Islet precursor cell (in vitro differentiated cells): Measurements from ENCODE around the gene GGA1.
"Not testable (repeated sequence)": the region's sequence is repeated elsewhere in the genome, so short reads cannot be mapped to it uniquely, and the experiment has no call there.

ENCODE experiments used
- DNase-seq: peaks from one replicate; pipeline ENCODE4 v3.0.0-alpha.2; 2018

The GGA1 gene

GRCh38 chr22:37656583-37656982 lies 47.9 kb downstream of the GGA1 start:
- not testable (repeated sequence) for DNase-seq

GRCh38 chr22:37657590-37658132 lies 49.0 kb downstream of the GGA1 start:
- DNase-seq: no peak

DNA sequence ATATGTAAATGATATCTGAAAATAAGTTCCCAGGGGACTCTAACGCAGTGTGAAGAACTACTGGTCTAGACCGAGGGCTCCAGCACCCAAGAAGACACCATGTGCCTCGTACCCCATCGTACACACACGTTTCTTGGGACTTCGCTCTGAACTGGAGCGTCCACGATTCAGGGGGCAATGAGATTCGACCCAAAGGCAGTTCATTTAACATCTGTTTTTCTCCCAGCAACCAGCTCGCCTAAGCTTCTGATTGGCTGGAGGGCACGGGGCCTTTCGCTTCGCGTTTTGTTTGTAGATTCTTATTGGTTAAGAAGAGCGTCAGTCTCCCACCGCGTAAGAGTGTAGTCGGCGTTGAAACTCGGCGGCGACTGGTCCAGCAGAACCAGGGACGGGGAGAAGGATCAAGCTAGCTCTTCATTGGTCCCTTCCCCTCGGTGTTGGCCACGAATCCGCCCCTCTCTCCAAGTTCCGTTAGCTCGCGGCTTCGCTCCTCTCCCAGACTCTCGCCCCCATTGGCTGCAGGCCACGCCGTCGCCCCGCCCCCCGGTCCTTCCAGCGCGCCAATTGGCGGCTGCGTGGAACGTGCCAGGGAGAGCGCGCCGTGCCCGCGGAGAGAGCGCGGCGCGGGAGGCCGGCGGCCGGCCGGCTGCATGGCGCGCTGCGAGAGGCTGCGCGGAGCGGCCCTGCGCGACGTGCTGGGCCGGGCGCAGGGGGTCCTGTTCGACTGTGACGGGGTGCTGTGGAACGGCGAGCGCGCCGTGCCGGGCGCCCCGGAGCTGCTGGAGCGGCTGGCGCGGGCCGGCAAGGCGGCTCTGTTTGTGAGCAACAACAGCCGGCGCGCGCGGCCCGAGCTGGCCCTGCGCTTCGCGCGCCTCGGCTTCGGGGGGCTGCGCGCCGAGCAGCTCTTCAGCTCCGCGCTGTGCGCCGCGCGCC lies 49.8 kb downstream of the GGA1 start, which contains the start of gene PDXP:
Gene PDXP (plus strand): TSS at position 591 of the 933 bp plus-strand sequence. CDS start 60 bp downstream, at position 651.
- DNase-seq: peak; percentile 100

- no peak for DNase-seq
These were observed 50.6 kb downstream of the GGA1 start for GRCh38 chr22:37659066-37659896.

DNA sequence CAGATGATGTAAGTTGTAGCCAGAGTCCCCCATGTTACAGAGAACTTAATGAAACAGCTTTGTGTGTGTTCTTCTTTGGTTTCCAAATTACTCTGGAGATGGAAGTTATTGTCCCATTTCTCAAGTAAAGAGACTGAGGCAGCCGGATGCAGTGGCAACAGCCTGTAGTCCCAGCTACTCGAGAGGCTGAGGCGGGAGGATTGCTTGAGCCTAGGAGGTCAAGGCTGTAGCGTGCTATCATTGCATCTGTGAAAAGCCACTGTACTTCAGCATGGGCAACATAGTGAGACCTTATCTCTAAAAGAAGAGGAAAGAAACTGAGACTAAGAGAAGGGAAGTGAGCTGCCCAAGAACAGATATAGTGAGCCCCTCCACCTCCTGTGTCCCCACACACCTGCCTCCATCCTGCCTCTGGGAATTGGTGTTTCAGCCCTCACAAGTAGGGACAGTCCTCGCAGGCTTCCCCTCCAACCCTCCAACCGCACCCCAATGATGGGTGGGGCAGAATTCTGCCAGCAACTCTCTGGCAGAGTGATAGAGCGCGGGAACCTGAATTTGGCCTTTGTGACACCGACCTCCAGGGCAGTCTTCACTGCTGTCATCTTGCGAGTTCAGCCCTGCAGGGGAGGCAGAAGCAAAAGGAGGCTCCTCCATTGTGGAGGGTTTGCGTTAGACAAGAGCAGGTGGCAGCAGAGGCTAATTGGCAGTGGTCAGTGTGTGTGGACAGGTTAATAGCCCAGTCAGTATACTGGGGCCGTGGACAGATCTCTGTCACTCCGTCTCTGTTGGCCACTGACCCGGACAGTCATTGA lies 51.5 kb downstream of the GGA1 start:
- no peak for DNase-seq

- DNase-seq: no peak
These were observed 52.0 kb downstream of the GGA1 start for GRCh38 chr22:37660709-37661045.

GRCh38 chr22:37661160-37661924 lies 52.7 kb downstream of the GGA1 start:
- DNase-seq: peak; percentile 80

- DNase-seq: no peak
These were observed 53.4 kb downstream of the GGA1 start for GRCh38 chr22:37662039-37662438.

DNA sequence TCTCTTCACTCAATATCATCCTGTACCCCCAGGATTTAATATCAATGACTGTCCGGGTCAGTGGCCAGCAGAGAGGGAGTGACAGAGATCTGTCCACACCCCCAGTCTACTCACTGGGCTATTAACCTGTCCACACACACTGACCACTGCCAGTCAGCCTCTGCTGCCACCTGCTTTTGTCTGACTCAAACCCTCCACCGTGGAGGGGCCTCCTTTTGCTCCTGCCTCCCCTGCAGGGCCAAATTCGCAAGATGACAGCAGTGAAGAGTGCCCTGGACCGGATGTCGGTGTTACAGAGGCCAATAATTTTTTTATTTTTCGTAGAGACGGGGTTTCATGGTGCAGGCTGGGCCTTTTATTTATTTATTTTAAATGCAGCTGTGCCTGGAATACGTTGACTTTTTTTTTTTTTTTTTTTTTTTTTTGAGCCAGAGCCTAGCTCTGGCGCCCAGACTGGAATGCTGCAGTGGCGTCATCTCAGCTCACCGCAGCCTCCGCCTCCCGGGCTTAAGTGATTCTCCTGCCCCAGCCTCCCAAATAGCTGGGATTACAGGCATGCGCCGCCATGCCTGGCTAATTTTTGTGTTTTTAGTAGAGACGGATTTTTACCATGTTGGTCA lies 55.0 kb downstream of the GGA1 start:
- DNase-seq: no peak

DNA sequence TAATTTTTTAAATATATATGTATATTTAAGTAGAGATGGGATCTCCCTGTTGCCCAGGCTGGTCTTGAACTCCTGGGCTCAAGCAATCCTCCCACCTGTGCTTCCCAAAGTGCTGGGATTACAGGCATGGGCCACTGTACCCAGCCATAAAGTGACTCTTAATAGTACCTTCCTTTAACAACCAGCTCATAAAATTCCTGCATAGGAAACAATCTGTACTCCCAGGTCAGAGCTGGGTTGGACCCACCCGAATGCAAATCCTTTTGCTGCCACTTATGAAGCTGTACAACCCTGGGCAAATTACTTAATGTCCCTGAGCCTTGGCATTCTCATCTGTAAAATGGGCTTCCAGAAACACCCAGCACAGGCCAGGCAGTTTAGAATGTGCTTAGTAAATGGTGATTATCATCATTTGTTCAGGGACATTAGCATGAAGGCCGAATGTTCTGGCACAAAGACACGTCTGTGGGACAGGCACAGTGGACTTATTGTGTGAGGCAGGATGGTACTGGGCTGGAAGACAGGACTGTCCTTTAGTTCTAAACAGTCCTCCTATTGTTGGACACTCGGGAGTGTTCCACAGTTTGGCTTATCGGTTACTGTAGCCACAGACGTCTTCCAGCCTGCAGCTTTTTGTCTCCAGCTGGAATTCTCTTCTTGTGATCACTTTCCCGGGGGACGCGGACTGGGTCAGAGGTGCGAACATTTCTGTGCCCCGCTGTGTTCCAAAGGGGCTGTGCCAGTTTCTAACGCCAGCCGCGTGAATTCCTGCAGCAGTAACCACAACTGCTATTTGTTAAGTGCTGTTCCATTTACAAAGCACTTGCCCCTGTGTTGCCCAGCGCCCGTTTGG lies 55.8 kb downstream of the GGA1 start:
- peak; percentile 84 for DNase-seq

- DNase-seq: no peak
These were observed 56.9 kb downstream of the GGA1 start for GRCh38 chr22:37665487-37665886.

DNA sequence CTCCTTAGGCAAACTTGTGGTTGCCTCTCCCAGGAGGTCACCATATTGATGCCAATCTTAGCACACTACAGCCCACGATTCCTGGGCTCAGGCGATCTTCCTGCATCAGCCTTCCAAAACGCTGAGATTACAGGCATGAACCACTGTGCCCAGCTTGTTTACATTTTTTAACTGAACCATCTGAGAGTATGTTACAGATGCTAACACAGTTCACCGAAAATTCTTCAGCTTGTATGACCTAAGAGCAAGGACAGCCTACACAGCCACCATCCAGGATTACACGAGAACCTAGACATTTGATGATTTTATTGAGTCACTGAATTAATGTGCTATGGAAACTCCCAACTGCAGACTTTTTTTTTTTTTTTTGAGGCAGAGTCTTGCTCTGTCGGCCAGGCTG lies 61.0 kb downstream of the GGA1 start:
- no peak for DNase-seq

DNA sequence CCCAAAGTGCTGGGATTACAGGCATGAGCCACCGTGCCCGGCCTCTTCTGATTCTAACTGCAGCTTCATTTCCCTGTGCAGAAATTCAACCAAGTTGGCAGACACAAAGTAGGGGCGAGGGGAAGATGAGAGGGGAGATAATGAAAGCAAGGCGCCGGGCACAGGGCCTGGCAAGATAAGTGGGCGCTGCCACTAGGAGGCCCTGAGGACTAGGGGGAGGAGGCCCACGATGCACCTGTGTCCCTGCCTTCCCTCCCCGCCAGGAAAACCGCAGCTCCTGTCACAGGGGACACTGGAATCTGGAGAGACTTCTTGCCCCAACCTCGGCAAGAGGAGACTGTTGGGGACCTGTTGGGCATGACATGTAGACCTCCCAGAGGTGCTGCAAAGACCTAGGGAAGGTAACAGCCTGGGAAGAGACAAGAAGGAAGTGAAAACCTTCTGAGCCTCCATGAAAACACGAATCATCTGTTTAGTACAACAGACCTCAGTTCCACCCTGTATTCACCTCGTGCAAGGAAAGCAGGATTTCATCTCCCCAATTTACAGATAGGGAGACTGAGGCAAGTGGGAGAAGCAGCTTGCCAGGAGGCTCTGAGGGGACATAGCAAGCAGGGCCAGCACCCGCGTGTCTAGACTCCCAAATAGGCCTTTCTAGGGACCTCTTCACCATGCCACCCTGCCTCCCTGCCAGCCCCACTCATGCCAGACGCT lies 63.7 kb downstream of the GGA1 start:
- no peak for DNase-seq

DNA sequence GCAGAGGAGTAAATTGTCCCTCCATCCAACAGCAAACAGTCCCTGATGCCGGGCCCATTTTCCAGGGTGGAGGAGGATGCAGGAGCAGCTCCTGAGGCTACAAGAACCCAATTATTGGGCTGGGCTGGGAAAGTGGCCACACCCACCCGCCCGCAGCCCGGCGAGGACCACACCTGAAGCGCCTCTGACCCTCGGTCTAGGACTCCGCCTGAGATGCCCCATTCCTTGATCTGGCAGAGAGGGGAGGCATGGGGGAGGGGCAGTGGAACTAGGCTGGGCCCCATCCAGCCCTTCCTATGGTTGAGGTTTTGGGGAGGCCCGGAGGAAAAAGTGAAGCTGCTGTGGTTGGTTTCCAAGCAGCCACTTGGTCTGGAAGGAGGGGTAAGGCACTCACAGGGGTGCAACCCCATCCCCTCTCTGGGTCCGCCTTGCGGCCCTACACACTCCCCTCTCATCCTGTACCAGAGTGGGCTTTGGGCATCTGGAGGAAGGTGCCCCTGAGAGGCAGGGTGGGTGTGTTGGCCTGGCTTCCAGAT lies 64.4 kb downstream of the GGA1 start:
- no peak for DNase-seq

GRCh38 chr22:37674248-37674647 lies 65.6 kb downstream of the GGA1 start:
- DNase-seq: no peak

- peak; percentile 89 for DNase-seq
These were observed 66.6 kb downstream of the GGA1 start, which contains the start of gene LGALS1 for GRCh38 chr22:37674951-37675929. Gene LGALS1 (plus strand): TSS chr22:37675636. CDS start chr22:37675703, 67 bp downstream.

GRCh38 chr22:37675930-37676735 lies 67.5 kb downstream of the GGA1 start:
- no peak for DNase-seq
